Measurements from ENCODE around the gene ME2. TPM values are rescaled to one million over a fixed set of nuclear protein-coding genes. Genes with fewer than 3 reads are reported as not detected.

Gene ME2
- total RNA-seq, 4 donors from 2014 or later, result 31.9 to 51.5 (median 46.4) TPM

DNA sequence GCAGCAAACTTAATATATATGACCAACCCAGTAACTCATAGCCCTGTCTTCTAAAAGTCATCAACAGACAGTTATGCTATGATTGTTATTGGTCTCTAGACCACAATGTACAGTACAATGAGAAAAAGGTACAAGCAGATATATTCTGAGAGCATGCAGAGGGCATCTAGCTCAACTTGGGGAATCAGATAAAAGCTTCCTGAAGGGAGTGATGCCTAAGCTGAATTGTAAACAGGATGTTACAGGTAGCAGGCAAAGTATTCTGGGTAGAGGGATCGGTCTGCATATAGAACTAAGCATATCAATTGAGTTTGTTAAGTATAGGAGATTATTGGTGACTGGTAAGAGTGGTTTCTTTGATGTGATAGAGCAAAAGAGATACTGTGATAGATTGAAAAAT lies 30.3 kb downstream of the ME2 start:
- Histone ChIP-seq H3K36me3 (peaks cover 0 to 3% of the 10 kb centered on the region in 2 donors), H3K4me1 (no peaks in the 10 kb centered on the region), H3K27ac (no peak overlapping the region), H3K27me3 (no peaks in the 10 kb centered on the region), H3K9me3 (no peaks in the 10 kb centered on the region), H3K4me3 (replicated peaks in 1 of 3) (no peak overlapping the region)
- TF ChIP-seq, protein P1, sequence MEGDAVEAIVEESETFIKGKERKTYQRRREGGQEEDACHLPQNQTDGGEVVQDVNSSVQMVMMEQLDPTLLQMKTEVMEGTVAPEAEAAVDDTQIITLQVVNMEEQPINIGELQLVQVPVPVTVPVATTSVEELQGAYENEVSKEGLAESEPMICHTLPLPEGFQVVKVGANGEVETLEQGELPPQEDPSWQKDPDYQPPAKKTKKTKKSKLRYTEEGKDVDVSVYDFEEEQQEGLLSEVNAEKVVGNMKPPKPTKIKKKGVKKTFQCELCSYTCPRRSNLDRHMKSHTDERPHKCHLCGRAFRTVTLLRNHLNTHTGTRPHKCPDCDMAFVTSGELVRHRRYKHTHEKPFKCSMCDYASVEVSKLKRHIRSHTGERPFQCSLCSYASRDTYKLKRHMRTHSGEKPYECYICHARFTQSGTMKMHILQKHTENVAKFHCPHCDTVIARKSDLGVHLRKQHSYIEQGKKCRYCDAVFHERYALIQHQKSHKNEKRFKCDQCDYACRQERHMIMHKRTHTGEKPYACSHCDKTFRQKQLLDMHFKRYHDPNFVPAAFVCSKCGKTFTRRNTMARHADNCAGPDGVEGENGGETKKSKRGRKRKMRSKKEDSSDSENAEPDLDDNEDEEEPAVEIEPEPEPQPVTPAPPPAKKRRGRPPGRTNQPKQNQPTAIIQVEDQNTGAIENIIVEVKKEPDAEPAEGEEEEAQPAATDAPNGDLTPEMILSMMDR (IDR thresholded peaks at IDR 0.05), result no peak
- TF ChIP-seq POLR2A (IDR thresholded peaks at IDR 0.05), result no peak
- DNase-seq, result no peak
- intact Hi-C loops (cut with DNase I), result no loop called here
- 92 to 95% methylated on average over 1 of the region's 1 CpG for WGBS, 2 donors

DNA sequence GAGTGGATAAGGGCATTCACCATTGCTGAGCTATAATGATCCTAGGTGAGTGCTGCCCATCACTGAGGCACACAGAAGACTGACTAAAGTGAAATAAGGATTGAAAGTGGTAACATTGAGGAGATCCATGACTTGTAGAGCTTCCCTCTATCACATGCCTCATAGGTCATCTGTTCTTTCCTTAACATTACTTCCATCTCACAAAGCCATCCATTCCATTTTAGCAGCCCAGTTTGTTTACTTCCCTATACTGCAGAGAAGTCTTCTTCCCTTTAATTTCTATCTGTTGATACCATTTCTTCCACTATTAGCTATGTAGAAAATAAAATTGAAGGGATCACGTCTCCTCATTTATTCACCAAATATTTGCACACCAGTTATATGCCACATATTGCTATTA lies 32.1 kb downstream of the ME2 start:
- intact Hi-C loops (cut with DNase I), result no loop called here
- peaks cover 0 to 3% of the 10 kb centered on the region in 2 donors for H3K36me3 ChIP-seq
- H3K27me3 ChIP-seq, result no peaks in the 10 kb centered on the region
- WGBS, 2 donors, result 93 to 98% methylated on average over 1 of the region's 1 CpG
- TF ChIP-seq POLR2A (IDR thresholded peaks at IDR 0.05), result no peak
- TF ChIP-seq, protein P1 (IDR thresholded peaks at IDR 0.05), result no peak
- H3K9me3 ChIP-seq, result no peaks in the 10 kb centered on the region
- H3K4me3 ChIP-seq (replicated peaks in 1 of 3), result no peak overlapping the region
- no peak overlapping the region for H3K27ac ChIP-seq
- no peak for DNase-seq
- no peaks in the 10 kb centered on the region for H3K4me1 ChIP-seq

DNA sequence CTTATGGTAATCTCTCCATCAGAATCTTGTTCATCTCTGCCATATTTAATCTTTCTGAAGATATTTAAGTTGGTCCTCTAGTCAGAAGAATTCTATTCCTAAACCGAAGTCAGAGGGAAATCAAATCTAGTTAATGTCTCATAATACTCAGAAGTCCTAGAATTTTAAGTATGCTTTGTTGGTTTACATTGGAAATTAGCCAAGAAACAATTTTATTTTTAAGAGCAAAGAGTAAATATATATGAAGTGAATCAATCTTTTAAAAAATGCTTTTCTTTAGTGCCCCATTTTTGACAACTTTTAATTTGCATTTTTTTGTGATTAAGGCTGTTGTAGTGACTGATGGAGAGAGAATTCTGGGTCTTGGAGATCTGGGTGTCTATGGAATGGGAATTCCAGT lies 38.1 kb downstream of the ME2 start:
- WGBS, 2 donors, result 79 to 92% methylated on average over 1 of the region's 1 CpG
- no peak for DNase-seq
- TF ChIP-seq, protein P1 (IDR thresholded peaks at IDR 0.05), result no peak
- Histone ChIP-seq H3K27me3 (no peaks in the 10 kb centered on the region), H3K4me1 (no peaks in the 10 kb centered on the region), H3K36me3 (no peaks in the 10 kb centered on the region), H3K9me3 (no peaks in the 10 kb centered on the region), H3K4me3 (replicated peaks in 1 of 3) (no peak overlapping the region), H3K27ac (no peak overlapping the region)
- intact Hi-C loops (cut with DNase I), result no loop called here

DNA sequence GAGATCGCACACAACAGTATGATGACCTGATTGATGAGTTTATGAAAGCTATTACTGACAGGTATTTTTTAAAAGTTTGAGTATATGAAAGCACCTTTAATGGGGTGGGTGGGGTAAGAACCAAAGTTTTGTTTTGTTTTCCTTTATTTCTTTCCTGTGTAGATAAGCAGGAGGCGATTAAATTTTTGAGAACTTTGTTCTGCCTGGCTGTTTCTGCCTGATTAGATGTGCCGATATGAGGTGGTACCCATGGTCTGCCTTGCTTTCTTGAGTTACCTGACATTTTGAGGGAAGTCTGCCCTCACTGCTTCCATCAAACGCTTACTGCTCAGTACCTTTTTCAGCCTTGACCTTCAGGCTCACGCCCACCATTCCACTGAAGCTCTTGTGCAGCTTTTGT lies 39.2 kb downstream of the ME2 start:
- no peaks in the 10 kb centered on the region for H3K36me3 ChIP-seq
- WGBS, 2 donors, result 95 to 97% methylated on average over 5 of the region's 5 CpGs
- H3K4me3 ChIP-seq (replicated peaks in 1 of 3), result no peak overlapping the region
- H3K27ac ChIP-seq, result no peak overlapping the region
- no peaks in the 10 kb centered on the region for H3K9me3 ChIP-seq
- TF ChIP-seq, protein P1 (IDR thresholded peaks at IDR 0.05), result no peak
- TF ChIP-seq POLR2A (IDR thresholded peaks at IDR 0.05), result no peak
- H3K27me3 ChIP-seq, result no peaks in the 10 kb centered on the region
- H3K4me1 ChIP-seq, result no peaks in the 10 kb centered on the region
- intact Hi-C loops (cut with DNase I), result no loop called here
- no peak for DNase-seq

DNA sequence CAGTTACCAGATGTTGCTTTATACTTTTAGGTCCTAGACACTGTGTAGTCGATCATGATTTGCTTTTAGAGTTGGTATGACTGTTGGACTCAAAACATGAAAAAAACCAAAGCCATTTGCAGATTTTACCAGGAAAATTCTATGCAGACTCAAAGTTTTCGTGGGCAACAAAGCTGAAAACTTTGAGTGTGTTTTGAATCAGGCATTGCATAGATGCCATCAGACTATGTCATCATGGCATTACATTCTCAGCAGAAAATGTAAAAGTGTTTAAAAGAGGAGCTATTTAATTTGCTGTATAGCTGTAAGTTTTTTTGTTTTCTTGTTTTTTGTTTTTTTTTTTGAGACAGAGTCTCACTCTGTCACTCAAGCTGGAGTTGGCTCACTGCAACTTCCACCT lies 45.5 kb downstream of the ME2 start:
- peaks cover 6 to 13% of the 10 kb centered on the region in 2 donors for H3K36me3 ChIP-seq
- 96% methylated on average over 2 of the region's 2 CpGs for whole genome bisulfite sequencing, 2 donors
- intact Hi-C loops (cut with DNase I), result no loop called here

More for the DNA sequence above, 45.5 kb downstream of the ME2 start:
- Histone ChIP-seq H3K4me3 (replicated peaks in 1 of 3) (no peak overlapping the region), H3K9me3 (no peaks in the 10 kb centered on the region), H3K4me1 (no peaks in the 10 kb centered on the region), H3K27me3 (no peaks in the 10 kb centered on the region), H3K27ac (no peak overlapping the region)
- TF ChIP-seq, protein P1 (IDR thresholded peaks at IDR 0.05), result no peak
- no peak for TF ChIP-seq POLR2A (IDR thresholded peaks at IDR 0.05)
- no peak for DNase-seq
